Panc1 (cell line): ENCODE results near the gene CYB5R3. TPM values are rescaled to one million over a fixed set of nuclear protein-coding genes. Genes with fewer than 3 reads are reported as not detected.

Source experiments
- ATAC-seq: fragments of 200-7000 bp; cut with Tn5 transposase; 2 replicates; pipeline ENCODE4 v1.9.1; 2020; ENCODE audit warnings: mild to moderate bottlenecking, moderate library complexity
- BruUV-seq: library from RNA; stranded (reverse); fragments of 400-500 nt; replicated peaks from 2 replicates; lab custom pipeline; 2021; lab: Mats Ljungman, UMichigan
- CTCF ChIA-PET: fragments of 300-600 bp; sonication (Branson Sonifier 250); formaldehyde crosslinking; loops from one replicate; lab custom pipeline; 2022; ENCODE audit warnings: antibody characterized with exemption; lab: Charles Lee
- POLR2A ChIA-PET: fragments of 300-600 bp; sonication (Branson Sonifier 250); formaldehyde crosslinking; loops from one replicate; lab custom pipeline; 2022; ENCODE audit warnings: antibody characterized with exemption; lab: Charles Lee
- DNase-seq: peaks from one replicate; pipeline ENCODE4 v3.0.0-alpha.2; 2010; ENCODE audit warnings: low read depth, low spot score
- H3K27ac ChIP-seq: 2 replicates; pipeline ENCODE4 v1.5.1; 2011; ENCODE audit warnings: mild to moderate bottlenecking, low read length, inconsistent platforms
- H3K27me3 ChIP-seq: fragments of 200-500 bp; sonication (Bioruptor generic); 2 replicates; pipeline ENCODE4 v1.6.0; 2014; ENCODE audit warnings: low read length, inconsistent platforms; ENCODE audit not compliant: control insufficient read depth, insufficient read depth
- H3K36me3 ChIP-seq: fragments of 200-500 bp; sonication (Bioruptor generic); 2 replicates; pipeline ENCODE4 v1.5.1; 2014; ENCODE audit warnings: inconsistent platforms, mild to moderate bottlenecking, low read length, moderate library complexity; ENCODE audit not compliant: control insufficient read depth, insufficient read depth
- H3K4me1 ChIP-seq: 2 replicates; pipeline ENCODE4 v1.5.1; 2011; ENCODE audit warnings: inconsistent platforms, mild to moderate bottlenecking, low read length, moderate library complexity; ENCODE audit not compliant: control insufficient read depth, insufficient read depth
- H3K4me3 ChIP-seq, 2 experiments: 2 replicates each; pipeline ENCODE4 v1.5.1; 2011 to 2012; ENCODE audit warnings: low read depth in 2 of 2, low read length in 2 of 2, mild to moderate bottlenecking in 2 of 2, inconsistent platforms in 1 of 2, moderate library complexity in 1 of 2
- H3K9me3 ChIP-seq: fragments of 200-500 bp; sonication (Bioruptor generic); 2 replicates; pipeline ENCODE4 v1.5.1; 2014; ENCODE audit warnings: low read depth, mild to moderate bottlenecking, inconsistent platforms, low read length, moderate library complexity; ENCODE audit not compliant: control insufficient read depth, insufficient read depth
- POLR2AphosphoS5 ChIP-seq: IDR thresholded peaks from 2 replicates; pipeline ENCODE4 v1.6.1; 2012; ENCODE audit warnings: mild to moderate bottlenecking, low read depth, low read length, moderate library complexity
- SIN3A ChIP-seq: IDR thresholded peaks from 2 replicates; pipeline ENCODE4 v1.6.1; 2012; ENCODE audit warnings: low read depth, mild to moderate bottlenecking, low read length, moderate library complexity, borderline replicate concordance; ENCODE audit not compliant: insufficient read depth
- TCF7L2 ChIP-seq: IDR thresholded peaks from 2 replicates; pipeline ENCODE4 v1.6.1; 2011; ENCODE audit warnings: mild to moderate bottlenecking, low read depth, low read length, inconsistent platforms
- in situ Hi-C: cut with HindIII; loops from 2 replicates; pipeline ENCODE4 v1.10.0; 2016; ENCODE audit warnings: low sequenced_read_pairs, low pct_unique_long_range_greater_than_20kb
- intact Hi-C: fragments of 100-400 bp; cut with micrococcal nuclease; formaldehyde crosslinking; loops from one replicate; pipeline ENCODE4 v1.10.0; 2022; ENCODE audit not compliant: unreplicated experiment
- total RNA-seq: library from RNA; stranded (reverse); gene quantifications from one replicate; pipeline ENCODE4 v1.2.1, GENCODE V29; 2021; ENCODE audit not compliant: unreplicated experiment
- TF ChIP-seq, protein P1 (sequence below): fragments of 450-650 bp; IDR thresholded peaks from 2 replicates; pipeline ENCODE4 v1.5.1; 2017; ENCODE audit warnings: mild to moderate bottlenecking
- TF ChIP-seq, protein P2 (sequence below), 2 experiments: IDR thresholded peaks; 2 replicates each; pipeline ENCODE4 v1.6.1; 2011 to 2012; ENCODE audit warnings: low read depth in 2 of 2, control low read depth in 1 of 2, low read length in 1 of 2, mild to moderate bottlenecking in 1 of 2, moderate library complexity in 1 of 2; ENCODE audit not compliant: insufficient read depth in 1 of 2

CYB5R3 gene
- total RNA-seq, 1 experiment from 2014 or later = 102 TPM

DNA sequence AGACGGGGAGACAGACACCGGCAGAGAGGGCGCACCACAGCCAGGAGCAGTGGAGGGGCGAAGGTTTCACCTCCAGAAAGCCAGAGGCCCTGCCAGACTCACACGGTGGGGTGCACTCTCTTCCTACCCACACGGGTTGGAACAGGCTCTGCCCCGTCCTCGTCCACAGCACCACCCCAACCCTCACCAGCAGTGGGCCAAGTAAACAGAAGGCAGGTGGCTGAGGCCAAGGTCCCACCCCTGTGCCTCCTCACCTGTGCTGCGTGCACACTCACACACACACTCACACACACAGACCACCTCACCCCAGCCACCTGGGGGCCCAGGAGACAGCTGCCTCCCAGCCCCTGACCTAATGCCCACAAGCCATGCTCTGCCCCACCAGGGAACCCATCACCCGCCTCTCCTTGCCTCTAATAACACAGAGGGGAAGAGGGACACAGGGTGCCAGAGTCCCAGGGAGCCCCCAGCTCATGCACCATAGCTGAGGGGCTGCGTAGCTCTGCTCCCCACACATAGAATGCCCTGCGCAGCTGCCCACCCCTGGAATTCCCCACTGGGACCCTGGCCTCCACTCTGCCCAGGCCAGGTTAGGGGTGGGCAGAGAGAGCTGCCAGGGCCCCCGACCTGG, 3.1 kb downstream of the CYB5R3 start:
- DNase-seq = no peak
- ChIA-PET CTCF (no interaction called here), POLR2A (no interaction called here)
- Histone ChIP-seq H3K4me1 (no peaks in the 10 kb centered on the region; the same call in none of the 2 replicates), H3K27me3 (no peaks in the 10 kb centered on the region), H3K36me3 (no peaks in the 10 kb centered on the region; the same call in 1 of the 2 replicates), H3K27ac (no peak overlapping the region), H3K4me3 (no peak overlapping the region), H3K9me3 (no peaks in the 10 kb centered on the region)
- ATAC-seq = no peak
- in situ Hi-C loops = no loop called here
- BruUV-seq = no TSS peak
- no peak for TF ChIP-seq POLR2AphosphoS5
- TF ChIP-seq TCF7L2 = no peak
- no peak for TF ChIP-seq SIN3A
- TF ChIP-seq, protein P1, sequence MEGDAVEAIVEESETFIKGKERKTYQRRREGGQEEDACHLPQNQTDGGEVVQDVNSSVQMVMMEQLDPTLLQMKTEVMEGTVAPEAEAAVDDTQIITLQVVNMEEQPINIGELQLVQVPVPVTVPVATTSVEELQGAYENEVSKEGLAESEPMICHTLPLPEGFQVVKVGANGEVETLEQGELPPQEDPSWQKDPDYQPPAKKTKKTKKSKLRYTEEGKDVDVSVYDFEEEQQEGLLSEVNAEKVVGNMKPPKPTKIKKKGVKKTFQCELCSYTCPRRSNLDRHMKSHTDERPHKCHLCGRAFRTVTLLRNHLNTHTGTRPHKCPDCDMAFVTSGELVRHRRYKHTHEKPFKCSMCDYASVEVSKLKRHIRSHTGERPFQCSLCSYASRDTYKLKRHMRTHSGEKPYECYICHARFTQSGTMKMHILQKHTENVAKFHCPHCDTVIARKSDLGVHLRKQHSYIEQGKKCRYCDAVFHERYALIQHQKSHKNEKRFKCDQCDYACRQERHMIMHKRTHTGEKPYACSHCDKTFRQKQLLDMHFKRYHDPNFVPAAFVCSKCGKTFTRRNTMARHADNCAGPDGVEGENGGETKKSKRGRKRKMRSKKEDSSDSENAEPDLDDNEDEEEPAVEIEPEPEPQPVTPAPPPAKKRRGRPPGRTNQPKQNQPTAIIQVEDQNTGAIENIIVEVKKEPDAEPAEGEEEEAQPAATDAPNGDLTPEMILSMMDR = no peak
- TF ChIP-seq, protein P2, sequence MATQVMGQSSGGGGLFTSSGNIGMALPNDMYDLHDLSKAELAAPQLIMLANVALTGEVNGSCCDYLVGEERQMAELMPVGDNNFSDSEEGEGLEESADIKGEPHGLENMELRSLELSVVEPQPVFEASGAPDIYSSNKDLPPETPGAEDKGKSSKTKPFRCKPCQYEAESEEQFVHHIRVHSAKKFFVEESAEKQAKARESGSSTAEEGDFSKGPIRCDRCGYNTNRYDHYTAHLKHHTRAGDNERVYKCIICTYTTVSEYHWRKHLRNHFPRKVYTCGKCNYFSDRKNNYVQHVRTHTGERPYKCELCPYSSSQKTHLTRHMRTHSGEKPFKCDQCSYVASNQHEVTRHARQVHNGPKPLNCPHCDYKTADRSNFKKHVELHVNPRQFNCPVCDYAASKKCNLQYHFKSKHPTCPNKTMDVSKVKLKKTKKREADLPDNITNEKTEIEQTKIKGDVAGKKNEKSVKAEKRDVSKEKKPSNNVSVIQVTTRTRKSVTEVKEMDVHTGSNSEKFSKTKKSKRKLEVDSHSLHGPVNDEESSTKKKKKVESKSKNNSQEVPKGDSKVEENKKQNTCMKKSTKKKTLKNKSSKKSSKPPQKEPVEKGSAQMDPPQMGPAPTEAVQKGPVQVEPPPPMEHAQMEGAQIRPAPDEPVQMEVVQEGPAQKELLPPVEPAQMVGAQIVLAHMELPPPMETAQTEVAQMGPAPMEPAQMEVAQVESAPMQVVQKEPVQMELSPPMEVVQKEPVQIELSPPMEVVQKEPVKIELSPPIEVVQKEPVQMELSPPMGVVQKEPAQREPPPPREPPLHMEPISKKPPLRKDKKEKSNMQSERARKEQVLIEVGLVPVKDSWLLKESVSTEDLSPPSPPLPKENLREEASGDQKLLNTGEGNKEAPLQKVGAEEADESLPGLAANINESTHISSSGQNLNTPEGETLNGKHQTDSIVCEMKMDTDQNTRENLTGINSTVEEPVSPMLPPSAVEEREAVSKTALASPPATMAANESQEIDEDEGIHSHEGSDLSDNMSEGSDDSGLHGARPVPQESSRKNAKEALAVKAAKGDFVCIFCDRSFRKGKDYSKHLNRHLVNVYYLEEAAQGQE (IDR thresholded peaks at IDR 0.05; ENCODE audit: insufficient read depth in 1 of 2, low read depth in 2 of 2, low read length in 1 of 2) = no peak
- intact Hi-C loops = no loop called here

- Histone ChIP-seq H3K4me1 (no peaks in the 10 kb centered on the region; the same call in none of the 2 replicates), H3K27me3 (no peaks in the 10 kb centered on the region), H3K36me3 (no peaks in the 10 kb centered on the region; the same call in 1 of the 2 replicates), H3K4me3 (no peak overlapping the region), H3K27ac (no peak overlapping the region), H3K9me3 (no peaks in the 10 kb centered on the region)
- ChIA-PET POLR2A (no interaction called here), CTCF (no interaction called here)
- no peak for ATAC-seq
- no peak for TF ChIP-seq SIN3A
- TF ChIP-seq, protein P2 (IDR thresholded peaks at IDR 0.05; ENCODE audit: insufficient read depth in 1 of 2, low read depth in 2 of 2, low read length in 1 of 2) = no peak
- no peak for TF ChIP-seq POLR2AphosphoS5
- intact Hi-C loops (no loop called here), in situ Hi-C loops (no loop called here)
- no TSS peak for BruUV-seq
- no peak for DNase-seq
Measured at GRCh38 chr22:42645341-42645937, 3.8 kb downstream of the CYB5R3 start.
